ENCODE measurements around the gene CCDC178.
"Not testable (repeated sequence)": the region's sequence is repeated elsewhere in the genome, so short reads cannot be mapped to it uniquely, and the experiment has no call there.

The CCDC178 gene

GRCh38 chr18:33157893-33158292 is 282.6 kb downstream of the CCDC178 start:
- H3K27ac ChIP-seq: no peak overlapping the region

GRCh38 chr18:33156906-33157470 is 283.5 kb downstream of the CCDC178 start:
- H3K27ac ChIP-seq: no peak overlapping the region
- no peak for TF ChIP-seq CTCF (conservative IDR thresholded peaks at IDR 0.05)

More at GRCh38 chr18:33157893-33158292, 282.6 kb downstream of the CCDC178 start:
- TF ChIP-seq CTCF (conservative IDR thresholded peaks at IDR 0.05): no peak

GRCh38 chr18:33154049-33154448 is 286.5 kb downstream of the CCDC178 start:
- no peak overlapping the region for H3K27ac ChIP-seq
- no peak for TF ChIP-seq CTCF (conservative IDR thresholded peaks at IDR 0.05)

- H3K27ac ChIP-seq: no peak overlapping the region
- TF ChIP-seq CTCF (conservative IDR thresholded peaks at IDR 0.05): no peak
These were observed 288.1 kb downstream of the CCDC178 start for GRCh38 chr18:33152376-33152775.

GRCh38 chr18:33147811-33148210 is 292.7 kb downstream of the CCDC178 start:
- not testable (repeated sequence) for H3K27ac ChIP-seq

- no peak overlapping the region for H3K27ac ChIP-seq
- TF ChIP-seq CTCF (conservative IDR thresholded peaks at IDR 0.05): no peak
These were observed 294.5 kb downstream of the CCDC178 start for GRCh38 chr18:33146014-33146413.

GRCh38 chr18:33135951-33136660 is 304.4 kb downstream of the CCDC178 start:
- H3K27ac ChIP-seq: no peak overlapping the region
- TF ChIP-seq CTCF (conservative IDR thresholded peaks at IDR 0.05): no peak

GRCh38 chr18:33132657-33133056 is 307.9 kb downstream of the CCDC178 start:
- TF ChIP-seq CTCF (conservative IDR thresholded peaks at IDR 0.05): no peak
- H3K27ac ChIP-seq: no peak overlapping the region

Data from VCaP (cell line).